Thyroid gland (tissue), 4 donors: ENCODE measurements around the gene LIMS2.

Experiments used
- CTCF ChIP-seq, 6 experiments: fragments of 200-600 bp in 3 of 6; fragments of 450-650 bp in 3 of 6; sonication (generic) in 3 of 6; IDR thresholded peaks; one replicate each; pipeline ENCODE4 v1.5.1; 2016 to 2019; ENCODE audit warnings: antibody characterized with exemption in 6 of 6, mild to moderate bottlenecking in 2 of 6, inconsistent platforms in 1 of 6, moderate library complexity in 1 of 6
- POLR2A ChIP-seq, 2 donors: fragments of 450-650 bp; IDR thresholded peaks; one replicate each; pipeline ENCODE4 v1.6.1; 2017; ENCODE audit warnings: antibody characterized with exemption in 2 of 2, mild to moderate bottlenecking in 2 of 2, moderate library complexity in 1 of 2

- TF ChIP-seq CTCF (IDR thresholded peaks at IDR 0.05), result no peak
- TF ChIP-seq POLR2A (IDR thresholded peaks at IDR 0.05), result no peak
Measured at GRCh38 chr2:127597046-127597983, 78.0 kb downstream of the LIMS2 start.
